Transverse colon (tissue), 4 donors: Measurements from ENCODE around the gene SPDYE6.

ENCODE experiments used
- POLR2AphosphoS5 ChIP-seq, 3 donors: sonication (generic); formaldehyde crosslinking; IDR thresholded peaks; one replicate each; pipeline ENCODE4 v1.6.1; 2016; ENCODE audit warnings: antibody characterized with exemption in 3 of 3
- TF ChIP-seq, protein P1 (sequence below), 5 experiments: fragments of 200-600 bp in 3 of 5; fragments of 450-650 bp in 2 of 5; sonication (generic) in 3 of 5; IDR thresholded peaks; 1 replicate in 2 of 5; 2 replicates in 3 of 5; pipeline ENCODE4 v1.5.1; 2016 to 2017; ENCODE audit warnings: antibody characterized with exemption in 5 of 5, inconsistent platforms in 3 of 5, mild to moderate bottlenecking in 2 of 5, moderate library complexity in 1 of 5

DNA sequence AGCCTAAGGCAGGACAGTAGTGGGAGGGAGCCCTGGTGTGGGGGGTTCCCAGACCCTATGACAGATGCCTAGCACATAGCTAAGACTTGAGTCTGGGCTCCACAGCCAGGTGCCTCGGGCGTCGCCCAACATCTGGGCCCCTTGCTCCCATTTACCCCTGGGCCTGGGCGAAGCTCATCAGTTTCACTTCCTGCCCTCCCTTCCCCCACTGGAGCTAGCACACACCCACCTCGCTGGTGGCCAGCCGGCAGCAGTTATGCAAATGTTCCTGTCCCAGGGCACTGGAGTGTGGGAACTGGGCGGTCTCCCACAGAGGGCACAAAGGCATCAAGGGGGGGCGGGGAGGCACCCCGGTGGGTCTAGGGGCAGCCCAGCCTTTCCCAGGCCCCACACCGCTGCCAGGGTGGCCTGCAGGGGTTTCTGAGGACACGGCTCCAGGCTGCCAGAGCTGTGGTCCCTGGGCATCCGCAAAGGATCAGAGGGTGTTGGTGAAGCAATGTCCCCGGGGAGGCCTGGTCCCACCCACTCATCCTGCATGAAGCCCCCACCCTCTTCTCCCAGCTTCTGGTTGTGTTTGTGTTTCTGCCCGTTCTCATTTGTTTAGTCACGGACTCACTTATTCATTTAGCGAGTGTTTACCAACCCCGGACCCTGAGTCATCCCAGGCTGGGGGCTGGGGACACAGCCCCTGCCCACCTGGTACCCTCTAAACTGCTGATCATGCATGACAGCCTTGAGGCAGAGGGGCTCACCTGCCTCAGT, 49.1 kb downstream of the SPDYE6 start:
- TF ChIP-seq, protein P1, sequence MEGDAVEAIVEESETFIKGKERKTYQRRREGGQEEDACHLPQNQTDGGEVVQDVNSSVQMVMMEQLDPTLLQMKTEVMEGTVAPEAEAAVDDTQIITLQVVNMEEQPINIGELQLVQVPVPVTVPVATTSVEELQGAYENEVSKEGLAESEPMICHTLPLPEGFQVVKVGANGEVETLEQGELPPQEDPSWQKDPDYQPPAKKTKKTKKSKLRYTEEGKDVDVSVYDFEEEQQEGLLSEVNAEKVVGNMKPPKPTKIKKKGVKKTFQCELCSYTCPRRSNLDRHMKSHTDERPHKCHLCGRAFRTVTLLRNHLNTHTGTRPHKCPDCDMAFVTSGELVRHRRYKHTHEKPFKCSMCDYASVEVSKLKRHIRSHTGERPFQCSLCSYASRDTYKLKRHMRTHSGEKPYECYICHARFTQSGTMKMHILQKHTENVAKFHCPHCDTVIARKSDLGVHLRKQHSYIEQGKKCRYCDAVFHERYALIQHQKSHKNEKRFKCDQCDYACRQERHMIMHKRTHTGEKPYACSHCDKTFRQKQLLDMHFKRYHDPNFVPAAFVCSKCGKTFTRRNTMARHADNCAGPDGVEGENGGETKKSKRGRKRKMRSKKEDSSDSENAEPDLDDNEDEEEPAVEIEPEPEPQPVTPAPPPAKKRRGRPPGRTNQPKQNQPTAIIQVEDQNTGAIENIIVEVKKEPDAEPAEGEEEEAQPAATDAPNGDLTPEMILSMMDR (IDR thresholded peaks at IDR 0.05) = no peak
- peak in 2 of 3 donors; percentile 23 to 63 for TF ChIP-seq POLR2AphosphoS5 (IDR thresholded peaks at IDR 0.05)
